ELF-1 (cell line): ENCODE results near the gene SF1.

Experiments used
- DNase-seq: peaks from one replicate; pipeline ENCODE4 v3.0.0-alpha.2; 2016; ENCODE audit warnings: low read depth, low spot score

The SF1 gene

DNA sequence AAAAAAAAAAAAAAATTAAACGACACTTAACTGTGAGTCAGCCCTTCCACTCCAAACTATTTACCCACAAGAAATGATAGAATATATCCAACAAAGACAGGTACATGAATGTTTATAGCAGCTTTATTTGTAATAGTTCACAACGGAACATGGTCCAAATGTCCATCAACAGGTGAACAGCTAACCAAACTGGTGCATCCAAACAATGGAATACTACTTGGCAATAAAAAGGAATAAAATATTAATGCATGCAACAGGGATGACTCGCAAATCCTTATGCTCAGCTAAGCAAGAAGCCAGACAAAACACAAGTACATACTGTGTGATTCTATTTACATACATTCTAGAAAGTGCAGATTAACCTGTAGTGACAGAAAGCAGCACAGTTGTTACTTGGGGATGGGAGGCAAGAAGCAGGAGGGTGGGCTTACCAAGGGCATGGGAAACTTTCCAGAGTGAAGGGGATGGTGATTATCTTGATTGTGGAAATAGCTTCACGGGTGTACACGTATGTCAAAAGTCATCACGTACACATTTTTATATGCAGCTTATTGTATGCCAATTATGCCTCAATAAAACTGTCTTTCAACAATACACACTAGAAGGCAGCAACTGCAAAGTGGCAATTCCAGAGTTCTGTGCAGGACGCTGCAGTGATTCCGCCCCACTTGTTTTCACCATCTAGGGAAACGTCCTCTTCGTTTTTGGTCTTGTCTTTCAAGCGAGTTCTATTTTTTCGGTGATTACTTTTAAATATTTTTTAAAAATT is 6.7 kb upstream of the SF1 start:
- DNase-seq, result no peak

DNA sequence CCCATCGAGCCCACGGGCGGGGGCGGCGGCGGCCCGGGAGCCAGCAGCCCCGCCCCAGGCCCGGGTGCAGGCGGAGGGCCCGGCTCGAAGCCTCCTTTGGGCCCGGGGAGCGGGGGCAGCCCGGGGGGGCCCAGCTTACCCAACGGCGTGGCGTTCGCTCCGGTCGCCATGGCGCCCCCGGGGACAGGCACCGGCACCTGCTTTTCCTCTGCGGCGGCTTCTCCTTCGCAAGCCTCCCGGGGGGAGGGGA is 194 bp downstream of the SF1 start:
- no peak for DNase-seq

GRCh38 chr11:64777449-64778222 is 706 bp downstream of the SF1 start:
- peak; percentile 72 for DNase-seq

DNA sequence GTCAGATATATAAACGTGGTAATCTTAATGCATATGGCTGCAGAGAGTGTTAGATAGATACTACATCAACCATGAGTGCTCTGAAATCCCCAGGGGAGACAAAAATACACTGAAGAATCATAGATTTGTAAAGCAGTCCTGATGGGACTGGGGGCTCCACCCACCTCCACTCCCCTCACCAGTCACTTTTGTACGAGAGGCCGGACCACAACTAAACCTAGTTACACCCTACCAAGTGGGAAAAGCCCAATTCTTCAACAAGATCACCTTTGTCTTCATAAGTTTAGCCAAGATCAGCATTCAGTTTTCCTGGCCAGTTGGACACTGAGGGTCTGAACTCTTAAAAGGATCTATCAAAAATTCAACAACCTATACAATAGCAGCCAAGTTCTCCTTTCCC is 1.5 kb downstream of the SF1 start:
- no peak for DNase-seq

- DNase-seq, result no peak
Measured at GRCh38 chr11:64776425-64776824, 1.9 kb downstream of the SF1 start.

GRCh38 chr11:64774144-64774543 is 4.2 kb downstream of the SF1 start:
- no peak for DNase-seq

GRCh38 chr11:64772303-64773018 is 5.9 kb downstream of the SF1 start:
- DNase-seq, result no peak

DNA sequence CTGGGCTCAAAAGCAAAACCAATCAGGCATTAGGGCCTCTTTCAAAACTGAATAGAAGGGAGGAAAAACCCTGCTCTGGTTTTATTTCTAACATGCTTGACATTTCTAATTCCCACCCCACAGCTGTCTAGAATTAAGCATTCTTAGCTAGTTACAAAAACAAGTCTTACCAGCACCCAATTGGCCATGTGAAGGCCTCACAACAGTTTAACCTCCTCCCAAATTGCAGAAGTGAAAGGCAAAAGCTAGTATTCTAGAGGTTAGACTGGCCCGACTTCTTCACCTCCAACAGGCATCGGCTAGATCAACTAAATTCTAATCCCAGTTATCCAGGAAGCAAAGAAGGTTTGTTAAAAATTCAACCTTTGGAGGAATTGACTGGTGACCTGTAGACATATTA is 6.5 kb downstream of the SF1 start:
- no peak for DNase-seq

- no peak for DNase-seq
Measured at GRCh38 chr11:64770120-64770519, 8.2 kb downstream of the SF1 start.

- no peak for DNase-seq
Measured at GRCh38 chr11:64769283-64769682, 9.1 kb downstream of the SF1 start.

- no peak for DNase-seq
Measured at GRCh38 chr11:64768300-64768694, 10.0 kb downstream of the SF1 start.

GRCh38 chr11:64767344-64768299 is 10.7 kb downstream of the SF1 start:
- peak; percentile 88 for DNase-seq

GRCh38 chr11:64766881-64767280 is 11.5 kb downstream of the SF1 start:
- DNase-seq, result no peak

DNA sequence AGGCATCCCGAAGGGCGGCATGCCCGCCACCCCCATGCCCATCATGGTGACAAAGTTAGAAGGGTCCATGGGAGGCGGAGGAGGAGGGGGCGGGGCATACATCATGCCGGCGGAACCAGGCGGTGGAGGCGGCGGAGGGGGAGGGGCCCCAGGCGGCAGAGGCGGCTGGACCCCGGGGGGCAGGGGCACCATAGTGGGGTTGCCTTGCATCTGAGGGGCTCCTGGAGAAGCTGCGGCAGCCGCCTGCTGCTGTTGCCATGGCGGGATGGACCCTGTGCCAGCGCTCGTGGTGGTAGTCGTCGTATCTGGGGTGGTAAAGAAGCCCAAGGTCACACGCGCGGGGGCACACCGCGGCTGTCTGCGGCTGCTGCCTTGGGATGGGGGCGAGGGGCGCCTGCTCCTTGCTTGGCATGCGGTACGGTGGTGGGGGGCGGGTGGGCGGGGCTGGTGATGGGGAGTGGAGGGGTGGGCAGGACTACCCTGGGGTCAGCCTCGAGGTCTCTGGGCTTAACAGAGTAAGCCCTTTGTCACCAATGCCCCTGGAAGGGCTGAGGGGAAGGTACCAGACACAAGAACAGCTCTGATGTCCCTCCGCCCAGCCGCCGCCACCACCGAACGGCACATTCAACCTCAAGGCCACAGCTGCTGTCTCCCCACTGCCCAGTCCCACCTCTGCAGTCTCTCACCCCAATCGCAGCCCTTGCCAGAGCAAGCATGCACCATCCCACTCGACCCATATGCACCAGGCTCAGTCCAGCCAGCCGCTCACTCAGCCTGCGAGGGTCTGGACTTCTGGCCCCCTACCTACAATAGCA is 12.3 kb downstream of the SF1 start:
- DNase-seq, result no peak

GRCh38 chr11:64765291-64765850 is 13.0 kb downstream of the SF1 start:
- DNase-seq, result peak; percentile 53

- DNase-seq, result no peak
Measured at GRCh38 chr11:64764753-64765152, 13.6 kb downstream of the SF1 start.

DNA sequence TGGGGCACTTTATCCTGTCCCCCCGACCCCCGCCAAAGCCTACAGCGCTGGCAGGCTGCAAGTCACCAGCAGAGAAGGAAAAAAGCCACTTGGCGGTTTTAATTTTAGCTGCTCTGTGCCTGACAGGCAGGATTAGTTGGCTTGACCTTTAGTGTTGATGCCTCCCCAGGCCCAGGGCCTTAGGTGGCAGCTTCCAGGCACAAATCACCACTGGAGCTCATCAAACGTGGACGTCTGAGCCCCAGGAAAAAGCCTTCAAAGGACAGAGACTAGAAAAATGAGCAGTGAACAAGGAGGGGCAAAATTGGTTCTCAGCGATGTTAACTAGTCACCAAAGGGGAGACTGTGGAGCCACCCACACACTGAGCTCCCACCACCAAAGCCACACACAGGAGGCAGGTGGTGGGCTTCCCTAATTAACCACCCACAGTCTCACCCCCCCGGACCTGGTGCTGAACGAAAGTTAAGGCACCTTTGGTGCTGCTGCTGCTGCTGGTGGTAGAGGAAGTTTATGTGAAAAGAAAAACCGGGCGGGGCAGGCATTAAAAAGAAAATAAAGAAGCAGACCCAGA is 14.2 kb downstream of the SF1 start:
- peak; percentile 48 for DNase-seq

- DNase-seq, result no peak
Measured at GRCh38 chr11:64763526-64764039, 14.8 kb downstream of the SF1 start.

DNA sequence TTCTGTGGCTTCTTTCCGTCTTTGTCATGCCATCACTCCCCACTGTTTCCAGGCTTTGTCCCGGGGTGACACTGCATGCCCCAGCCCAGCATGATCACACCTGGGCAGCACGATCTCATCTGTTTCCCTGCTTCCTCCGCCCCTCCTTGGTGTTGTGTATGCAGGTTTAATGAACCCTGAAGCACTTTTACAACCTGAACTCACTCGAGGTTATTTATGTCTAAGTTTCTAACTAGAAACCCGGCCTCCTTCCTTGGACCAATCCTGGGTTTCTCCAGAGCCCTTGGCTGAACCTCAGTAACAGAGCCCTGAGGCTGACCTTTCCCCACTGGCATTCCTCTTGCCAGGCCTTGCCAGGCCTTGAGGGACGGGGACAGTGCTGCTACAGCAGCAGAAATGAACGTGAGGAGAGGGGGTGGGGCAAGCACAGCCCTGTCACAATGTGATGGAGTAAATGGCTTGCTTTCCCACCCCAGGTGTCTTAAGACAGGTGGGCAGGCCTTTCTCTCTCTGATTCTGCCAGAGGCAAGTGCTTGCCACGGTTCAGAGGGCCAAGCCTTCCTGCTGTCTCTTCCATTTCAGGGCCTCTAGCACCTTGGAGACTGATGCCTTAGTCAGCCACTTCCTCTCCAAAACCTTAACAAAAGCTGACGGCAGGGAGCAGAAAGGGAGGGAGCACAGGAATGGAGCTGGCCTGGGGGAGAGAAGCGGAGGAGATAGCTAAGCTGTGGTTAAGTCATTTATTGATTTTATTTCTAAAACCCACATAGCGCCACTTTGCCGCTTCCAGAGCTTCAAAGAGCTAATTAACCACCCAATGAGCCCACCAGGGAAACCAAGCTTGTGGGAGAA is 15.4 kb downstream of the SF1 start:
- peak; percentile 84 for DNase-seq
